ENCODE measurements around the gene NLGN1. TPM values are rescaled to one million over a fixed set of nuclear protein-coding genes. Genes with fewer than 3 reads are reported as not detected.

Gene NLGN1
- polyA plus RNA-seq, 2 of the 4 experiments (the other 2 are of a cell fraction), result not detected

- TF ChIP-seq REST (IDR thresholded peaks at IDR 0.05) (no peak), RARB (CRISPR knock-in tag; IDR thresholded peaks at IDR 0.05) (no peak), EHMT2 (IDR thresholded peaks at IDR 0.05; ENCODE audit: low read depth) (no peak)
These were observed 648.8 kb downstream of the NLGN1 start (continued) for GRCh38 chr3:174046311-174046710.

- Histone ChIP-seq H3K4me2 (no peak overlapping the region), H3K4me1 (no peaks in the 10 kb centered on the region), H3K4me3 (no peak overlapping the region), H3K9me3 (no peaks in the 10 kb centered on the region), H3K27ac (no peak overlapping the region)
- TF ChIP-seq SREBF2 (IDR thresholded peaks at IDR 0.05) (no peak), CBX2 (IDR thresholded peaks at IDR 0.05; ENCODE audit: borderline replicate concordance, low read depth) (no peak), PHF8 (IDR thresholded peaks at IDR 0.05; ENCODE audit: borderline replicate concordance, low read depth) (no peak), HES2 (IDR thresholded peaks at IDR 0.05) (no peak), NFE2L2 (conservative IDR thresholded peaks at IDR 0.05; ENCODE audit: low read length) (no peak), BHLHE40 (IDR thresholded peaks at IDR 0.05; ENCODE audit: low read depth, low read length) (no peak), ESRRA (IDR thresholded peaks at IDR 0.05; ENCODE audit: borderline replicate concordance, low read length) (no peak), RFX5 (IDR thresholded peaks at IDR 0.05) (no peak), MYC (IDR thresholded peaks at IDR 0.05; ENCODE audit: borderline replicate concordance, low read length) (no peak), ZC3H11A (IDR thresholded peaks at IDR 0.05) (no peak), CHD4 (IDR thresholded peaks at IDR 0.05; ENCODE audit: borderline replicate concordance) (no peak), RAD21 (conservative IDR thresholded peaks at IDR 0.05 in 1 of 2, IDR thresholded peaks at IDR 0.05 in 1 of 2) (no peak)
- no peak for ATAC-seq
- FAIRE-seq, result no peak
- CTCF ChIA-PET, result no interaction called here
- POLR2A ChIA-PET, result no interaction called here
- DNase-seq (ENCODE audit: low read depth in 1 of 2, low spot score in 1 of 2), result no peak
- WGBS (ENCODE audit: missing lambda C conversion rate), result 39% methylated on average over 3 of the region's 3 CpGs
These were observed 651.9 kb downstream of the NLGN1 start for GRCh38 chr3:174049472-174049871.

GRCh38 chr3:174051191-174051590 lies 653.6 kb downstream of the NLGN1 start:
- ChIA-PET CTCF (no interaction called here), POLR2A (no interaction called here)
- H3K4me2 ChIP-seq, result no peak overlapping the region
- TF ChIP-seq HOXB5 (CRISPR knock-in tag; IDR thresholded peaks at IDR 0.05) (no peak), HOXA7 (CRISPR knock-in tag; IDR thresholded peaks at IDR 0.05) (no peak), CBX2 (IDR thresholded peaks at IDR 0.05; ENCODE audit: borderline replicate concordance, low read depth) (no peak), ZC3H11A (IDR thresholded peaks at IDR 0.05) (no peak), RARB (CRISPR knock-in tag; IDR thresholded peaks at IDR 0.05) (no peak), E2F6 (IDR thresholded peaks at IDR 0.05; ENCODE audit: borderline replicate concordance, low read depth) (no peak), MAZ (IDR thresholded peaks at IDR 0.05; ENCODE audit: borderline replicate concordance, low read depth, low read length) (no peak), EHMT2 (IDR thresholded peaks at IDR 0.05; ENCODE audit: low read depth) (no peak), FOXS1 (CRISPR knock-in tag; IDR thresholded peaks at IDR 0.05) (no peak), TFCP2L1 (CRISPR knock-in tag; IDR thresholded peaks at IDR 0.05) (no peak)
- 30% methylated on average over 5 of the region's 5 CpGs for WGBS (ENCODE audit: missing lambda C conversion rate)
- ATAC-seq (no peak), DNase-seq (ENCODE audit: low read depth in 1 of 2, low spot score in 1 of 2) (no peak), FAIRE-seq (no peak)
- H3K4me3 ChIP-seq, result no peak overlapping the region
- no peak overlapping the region for H3K27ac ChIP-seq
- no peaks in the 10 kb centered on the region for H3K4me1 ChIP-seq
- H3K9me3 ChIP-seq, result no peaks in the 10 kb centered on the region
